Embryonic facial prominence (tissue), 1 donor: ENCODE data around the gene A2M.
"Not testable (repeated sequence)": the region's sequence is repeated elsewhere in the genome, so short reads cannot be mapped to it uniquely, and the experiment has no call there.

ENCODE experiments used
- DNase-seq: peaks from one replicate; pipeline ENCODE4 v3.0.0-alpha.2; 2016; ENCODE audit errors: extremely low spot score

A2M gene

DNA sequence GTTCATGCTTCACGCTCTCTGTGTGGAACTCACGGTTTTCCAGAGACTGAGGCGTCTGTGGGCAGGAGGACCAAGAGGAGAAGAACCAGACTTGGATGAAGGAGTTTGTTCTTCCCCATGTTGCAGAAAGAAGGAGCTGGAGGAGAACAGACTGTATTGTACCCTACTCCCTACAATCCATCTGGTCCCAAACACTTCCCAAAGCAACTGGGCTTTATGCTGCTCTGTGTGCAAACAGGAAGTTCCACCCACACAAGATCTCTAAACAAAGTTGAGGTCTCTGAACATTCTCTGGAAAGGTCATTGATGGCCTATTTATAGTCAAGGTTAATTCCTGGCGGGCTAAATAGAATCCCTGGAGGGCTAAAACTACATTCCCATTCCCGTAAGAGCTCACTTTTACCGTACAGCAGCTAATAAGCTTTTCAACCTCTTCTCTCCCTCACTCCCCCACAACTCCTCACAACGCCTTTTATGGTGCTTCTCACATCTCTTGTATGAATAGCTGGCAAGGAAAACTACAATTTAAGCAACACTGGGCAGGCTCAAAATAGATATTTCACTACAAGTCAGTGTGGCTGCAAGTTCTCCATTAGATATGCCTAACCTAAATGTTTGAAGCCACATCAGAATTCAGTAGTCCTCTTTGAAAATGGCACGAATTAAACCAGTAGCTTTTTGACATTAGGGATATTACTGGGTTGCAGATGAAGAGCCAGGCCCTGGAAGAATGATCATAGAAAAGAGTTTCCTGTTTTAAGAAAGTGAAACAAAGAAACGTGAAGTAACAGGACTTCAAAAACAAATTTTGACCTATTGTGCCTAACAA lies at the start of gene A2M:
A2M (minus strand) TSS at position 189 of the 829 bp plus-strand sequence; CDS start at position 119, 70 bp downstream.
- DNase-seq, result no peak

DNA sequence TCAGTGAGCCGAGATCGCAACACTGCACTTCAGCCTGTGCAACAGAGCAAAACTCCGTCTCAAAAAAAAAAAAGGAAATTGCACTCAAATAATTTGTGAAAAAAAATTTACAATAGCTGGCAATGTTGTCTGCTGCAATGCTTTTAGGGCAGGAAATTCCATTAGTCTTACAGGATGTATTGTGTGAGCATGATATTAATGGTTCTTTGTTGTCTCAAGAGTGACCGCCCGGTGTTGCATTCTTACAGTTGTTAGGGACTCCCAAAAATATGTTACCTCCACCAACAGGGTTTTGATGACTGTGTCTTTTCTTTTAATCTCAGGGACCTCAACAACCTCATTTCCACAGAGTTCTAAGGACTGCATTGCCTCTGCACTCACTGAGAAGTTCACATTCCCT lies 47.7 kb upstream of the A2M start:
- no peak for DNase-seq

GRCh38 chr12:9156119-9156518 lies 40.4 kb upstream of the A2M start:
- no peak for DNase-seq

DNA sequence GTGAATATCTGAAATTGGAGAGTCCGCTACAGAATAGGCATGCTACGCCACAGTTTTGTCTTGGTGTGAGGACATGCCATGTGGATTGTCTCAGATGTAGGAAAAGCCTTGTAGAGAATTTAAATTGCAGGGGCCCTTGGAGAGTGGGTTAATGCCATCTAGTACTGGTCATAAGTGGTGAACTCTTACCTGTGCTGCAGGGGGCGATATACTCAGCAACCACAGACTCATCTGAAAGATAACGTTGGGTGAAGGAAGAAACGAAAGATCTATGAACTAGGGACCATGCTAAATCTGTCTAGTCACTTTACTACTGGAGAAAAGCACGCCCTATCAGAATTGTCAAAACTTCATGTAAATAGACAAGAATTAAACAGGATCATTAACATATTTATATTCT lies 33.7 kb upstream of the A2M start:
- no peak for DNase-seq

- DNase-seq, result no peak
Measured at GRCh38 chr12:9148926-9149325, 33.2 kb upstream of the A2M start.

DNA sequence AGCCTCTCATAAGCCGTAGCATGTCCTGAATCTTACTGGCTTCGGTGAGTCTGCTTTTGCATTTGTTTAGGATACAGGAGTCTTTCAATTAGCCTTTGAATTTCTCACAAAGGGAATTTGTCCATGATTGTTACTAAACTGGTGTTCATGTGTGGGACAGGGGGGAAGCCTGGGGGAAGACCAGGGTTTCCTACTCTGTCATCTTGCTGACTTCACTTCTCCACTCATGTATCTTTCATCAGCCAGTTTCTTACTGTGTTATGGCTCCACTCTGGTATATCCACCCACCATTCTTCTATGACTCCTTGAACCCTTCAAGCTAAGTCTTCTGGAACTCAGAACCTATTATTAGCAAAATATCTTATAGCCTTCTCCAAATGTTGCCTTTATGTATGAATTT lies 31.7 kb upstream of the A2M start:
- DNase-seq, result no peak

DNA sequence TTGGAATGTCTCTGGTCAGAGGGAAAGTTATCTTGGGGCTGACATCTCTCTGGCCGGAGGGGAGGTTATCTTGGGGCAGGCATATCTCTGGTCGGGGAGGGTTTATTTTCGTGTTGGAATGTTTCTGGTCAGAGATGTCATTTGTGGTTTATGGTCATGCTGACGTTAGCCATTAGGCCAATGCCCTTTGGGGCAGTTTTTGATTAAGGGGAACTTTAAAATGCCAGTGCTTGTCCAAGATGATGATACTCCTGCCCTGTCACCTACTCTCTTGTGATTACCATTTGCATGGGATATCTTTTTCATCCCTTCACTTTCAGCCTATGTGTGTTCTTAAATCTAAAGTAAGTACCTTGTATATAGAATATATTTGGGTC lies 29.0 kb upstream of the A2M start:
- DNase-seq, result no peak

DNA sequence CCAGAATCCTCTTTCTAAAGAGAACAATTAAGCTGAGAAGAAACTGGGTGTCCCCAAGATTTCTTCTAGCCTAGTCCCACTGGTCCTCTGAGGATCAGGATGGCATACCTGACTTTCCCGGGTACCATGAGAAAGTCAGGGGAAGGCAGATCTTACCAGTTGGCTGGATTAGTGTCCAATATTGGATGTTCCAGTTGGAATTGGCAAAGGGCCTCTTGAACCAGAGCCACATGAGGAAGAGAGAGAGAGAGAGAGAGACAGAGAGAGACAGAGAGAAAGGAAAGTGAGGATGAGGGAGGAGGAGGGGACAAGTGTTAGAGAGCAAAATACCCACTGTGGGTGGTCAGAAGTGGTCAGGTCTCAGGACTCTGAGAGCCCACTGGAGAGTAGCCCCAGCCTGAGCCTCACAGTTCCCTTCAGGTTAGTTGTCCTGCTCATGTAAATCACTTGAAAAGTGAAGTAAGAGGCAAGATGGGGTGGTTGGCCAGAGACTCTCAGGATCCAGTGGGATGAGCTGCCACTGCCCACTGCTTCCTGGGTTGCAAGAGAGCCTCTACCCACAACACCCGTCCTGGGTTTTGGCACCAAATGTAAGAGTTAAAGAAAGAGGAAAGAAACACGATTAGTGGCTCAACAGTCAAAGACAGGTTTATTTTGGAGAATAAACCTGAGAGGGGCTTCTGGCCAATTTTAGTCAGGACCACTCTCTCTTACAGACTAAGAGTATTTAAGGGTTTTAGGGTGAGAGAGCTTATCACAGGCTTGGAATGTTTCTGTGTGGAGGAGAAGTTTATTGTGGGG lies 28.4 kb upstream of the A2M start:
- DNase-seq, result no peak

- DNase-seq, result no peak
Measured at GRCh38 chr12:9143137-9143536, 27.4 kb upstream of the A2M start.

GRCh38 chr12:9139588-9140290 lies 24.0 kb upstream of the A2M start:
- DNase-seq, result not testable (repeated sequence)

- no peak for DNase-seq
Measured at GRCh38 chr12:9135903-9136310, 20.2 kb upstream of the A2M start.

- DNase-seq, result no peak
Measured at GRCh38 chr12:9134981-9135628, 19.4 kb upstream of the A2M start.

GRCh38 chr12:9133216-9133916 lies 17.6 kb upstream of the A2M start:
- DNase-seq, result no peak

- DNase-seq, result no peak
Measured at GRCh38 chr12:9132008-9132535, 16.4 kb upstream of the A2M start.

DNA sequence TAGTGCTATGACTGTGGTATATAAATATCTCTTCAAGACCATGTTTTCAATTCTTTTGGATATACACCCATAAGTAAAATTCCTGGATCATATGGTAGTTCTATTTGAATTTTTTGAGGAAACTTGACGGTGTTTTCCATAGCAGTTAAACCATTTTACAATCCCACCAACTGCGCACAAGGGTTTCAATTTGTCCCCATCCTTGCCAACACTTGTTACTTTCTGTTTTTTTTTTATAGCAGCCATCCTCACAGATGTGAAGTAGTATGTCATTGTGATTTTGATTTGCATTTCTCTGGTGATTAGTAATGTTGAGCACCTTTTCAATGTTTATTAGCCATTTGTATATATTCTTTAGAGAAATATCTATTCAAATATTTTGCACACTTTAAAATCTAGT lies 14.5 kb upstream of the A2M start:
- DNase-seq, result no peak

DNA sequence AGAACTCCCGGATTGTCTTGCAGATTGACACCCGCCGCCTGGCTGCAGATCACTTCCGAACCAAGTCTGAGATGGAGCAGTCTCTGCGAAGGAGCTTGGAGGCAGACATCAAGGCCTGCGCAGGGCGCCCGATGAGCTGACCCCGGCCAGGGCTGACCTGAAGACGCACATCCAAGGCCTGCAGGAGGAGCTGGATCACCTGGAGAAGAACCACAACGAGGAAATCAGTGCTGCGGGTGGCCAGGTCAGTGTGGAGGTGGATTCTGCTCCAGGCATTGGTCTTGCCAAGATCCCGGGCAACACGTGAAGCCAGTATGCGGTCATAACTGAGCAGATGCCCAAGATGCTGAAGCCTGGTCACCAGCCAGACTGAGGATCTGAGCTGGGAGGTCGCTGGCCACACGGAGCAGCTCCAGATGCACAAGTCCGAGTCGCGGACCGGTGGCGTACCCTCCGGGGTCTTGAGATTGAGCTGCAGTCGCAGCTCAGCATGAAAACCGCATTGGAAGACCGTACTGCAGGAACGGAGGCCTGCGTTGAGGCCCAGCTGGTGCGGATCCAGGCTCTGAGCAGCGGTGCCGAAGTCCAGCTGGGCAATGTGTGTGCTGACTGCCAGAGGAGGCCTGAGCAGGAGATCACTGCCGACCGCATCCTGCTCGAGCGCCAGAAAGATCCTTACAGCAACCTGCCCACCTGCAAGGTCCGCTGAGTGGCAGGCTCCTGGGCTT lies 12.4 kb upstream of the A2M start:
- no peak for DNase-seq

GRCh38 chr12:9127484-9127883 lies 11.8 kb upstream of the A2M start:
- no peak for DNase-seq

DNA sequence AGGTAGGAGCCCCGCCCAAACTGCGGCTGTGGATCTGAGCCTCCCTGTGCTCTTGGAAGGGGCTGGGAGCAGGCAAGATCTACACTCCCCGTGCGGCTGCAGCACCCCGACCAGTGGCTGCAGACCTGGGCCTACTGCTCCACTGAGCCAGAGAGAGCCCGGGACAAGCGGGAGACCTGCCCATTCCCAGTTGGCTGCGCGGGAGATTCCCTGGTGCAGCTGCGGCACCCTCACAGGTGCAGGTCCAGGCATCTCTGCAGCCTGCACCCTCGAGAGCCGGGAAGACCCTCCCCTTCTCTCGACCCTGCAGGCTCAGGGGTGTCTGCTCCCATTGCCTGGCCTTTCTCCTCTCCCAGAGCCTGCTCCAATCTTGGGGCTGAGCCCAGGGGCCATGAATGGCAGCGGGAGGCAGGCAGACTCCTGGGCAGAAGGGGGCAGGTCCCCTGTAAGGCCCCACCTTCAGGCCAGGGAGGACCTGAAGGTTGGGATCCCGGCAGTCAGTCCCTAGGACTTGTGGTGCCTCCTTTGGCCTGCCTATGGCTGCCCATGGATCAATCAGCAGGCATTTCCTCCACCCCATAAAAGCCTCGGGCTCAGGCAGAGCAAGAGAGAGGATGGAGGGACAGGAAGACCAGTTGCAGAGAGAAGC lies 8.8 kb upstream of the A2M start:
- no peak for DNase-seq

- DNase-seq, result no peak
Measured at GRCh38 chr12:9123781-9124382, 8.2 kb upstream of the A2M start.
